ENCODE data around the gene OR5B12.
"Not testable (repeated sequence)": the region's sequence is repeated elsewhere in the genome, so short reads cannot be mapped to it uniquely, and the experiment has no call there.

Gene OR5B12

GRCh38 chr11:58428021-58428420 lies 14.0 kb downstream of the OR5B12 start, which contains the start of gene OR5B2:
TSS of gene OR5B2 (minus strand) at chr11:58428121. CDS start at chr11:58423261, 4,860 bp downstream.
- DNase-seq (ENCODE audit: low read depth) = no peak
- no peak within 1 kb of the TSS for H3K4me3 ChIP-seq (ENCODE audit: low read depth, low read length)
- no peak for TF ChIP-seq CTCF (conservative IDR thresholded peaks at IDR 0.05; ENCODE audit: low read depth, low read length)

DNA sequence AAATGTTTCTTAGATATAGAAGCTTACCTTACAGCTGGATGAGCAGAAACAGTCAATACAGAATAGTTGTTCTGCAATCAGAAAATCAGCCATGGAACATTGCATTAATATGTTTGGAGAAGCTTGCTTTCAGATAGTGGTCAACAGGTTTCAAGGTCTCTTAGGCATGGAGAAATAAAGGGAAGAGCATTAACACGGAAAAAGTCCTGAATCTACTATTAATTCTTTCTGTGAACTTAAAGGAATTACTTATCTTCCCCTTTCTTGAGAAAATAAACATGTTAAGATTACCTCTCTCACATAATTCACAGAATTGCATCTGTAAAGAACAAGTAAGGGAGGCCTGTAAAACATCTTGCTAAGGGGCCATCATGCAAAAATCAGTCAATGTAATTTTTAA lies 35.3 kb downstream of the OR5B12 start, which contains the start of gene OR5B3:
TSS of gene OR5B3 (minus strand) at position 101 of the 400 bp plus-strand sequence. CDS start 3,465 bp downstream, outside the sequence.
- DNase-seq (ENCODE audit: low read depth) = no peak
- H3K4me3 ChIP-seq (ENCODE audit: low read depth, low read length) = no peak within 1 kb of the TSS
- no peak for TF ChIP-seq CTCF (conservative IDR thresholded peaks at IDR 0.05; ENCODE audit: low read depth, low read length)

GRCh38 chr11:58399622-58400021 lies 42.4 kb downstream of the OR5B12 start:
- not testable (repeated sequence) for DNase-seq (ENCODE audit: low read depth); H3K4me3 ChIP-seq (ENCODE audit: low read depth, low read length)

- TF ChIP-seq CTCF (conservative IDR thresholded peaks at IDR 0.05; ENCODE audit: low read depth, low read length) = no peak
- no peak overlapping the region for H3K4me3 ChIP-seq (ENCODE audit: low read depth, low read length)
- DNase-seq (ENCODE audit: low read depth) = no peak
These were observed 46.5 kb downstream of the OR5B12 start for GRCh38 chr11:58395581-58395980.

- DNase-seq (ENCODE audit: low read depth) = peak; percentile 73
- TF ChIP-seq CTCF (conservative IDR thresholded peaks at IDR 0.05; ENCODE audit: low read depth, low read length) = no peak
- H3K4me3 ChIP-seq (ENCODE audit: low read depth, low read length) = no peak overlapping the region
These were observed 47.8 kb downstream of the OR5B12 start for GRCh38 chr11:58394195-58394594.

GRCh38 chr11:58392746-58393145 lies 49.3 kb downstream of the OR5B12 start:
- no peak for TF ChIP-seq CTCF (conservative IDR thresholded peaks at IDR 0.05; ENCODE audit: low read depth, low read length)
- H3K4me3 ChIP-seq (ENCODE audit: low read depth, low read length) = no peak overlapping the region
- no peak for DNase-seq (ENCODE audit: low read depth)

DNA sequence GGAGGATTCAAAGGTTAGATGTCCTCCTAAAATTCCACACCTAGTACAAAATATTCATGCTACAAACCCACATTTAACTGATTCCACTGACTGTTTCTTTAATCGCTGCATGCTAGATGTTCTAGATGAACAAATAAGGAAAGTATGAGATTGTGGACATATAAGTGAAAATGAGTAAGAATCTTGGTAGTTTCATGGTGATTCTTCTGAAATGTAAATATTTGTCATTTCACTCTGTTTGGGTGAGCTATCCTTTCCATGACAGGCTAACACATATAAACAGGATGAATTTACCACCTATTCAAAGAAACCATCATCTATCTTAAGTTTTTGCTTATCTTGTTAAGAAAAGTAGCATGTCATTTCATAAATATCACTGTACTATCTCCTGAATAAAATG lies 50.2 kb downstream of the OR5B12 start:
- no peak for DNase-seq (ENCODE audit: low read depth)
- TF ChIP-seq CTCF (conservative IDR thresholded peaks at IDR 0.05; ENCODE audit: low read depth, low read length) = no peak
- H3K4me3 ChIP-seq (ENCODE audit: low read depth, low read length) = no peak overlapping the region
